Thyroid gland (tissue), 4 donors: ENCODE data around the gene CTNNA2.

Experiments
- POLR2A ChIP-seq, 2 donors: fragments of 450-650 bp; IDR thresholded peaks; one replicate each; pipeline ENCODE4 v1.6.1; 2017; ENCODE audit warnings: antibody characterized with exemption in 2 of 2, mild to moderate bottlenecking in 2 of 2, moderate library complexity in 1 of 2
- TF ChIP-seq, protein P1 (sequence below), 6 experiments: fragments of 200-600 bp in 3 of 6; fragments of 450-650 bp in 3 of 6; sonication (generic) in 3 of 6; IDR thresholded peaks; one replicate each; pipeline ENCODE4 v1.5.1; 2016 to 2019; ENCODE audit warnings: antibody characterized with exemption in 6 of 6, mild to moderate bottlenecking in 2 of 6, inconsistent platforms in 1 of 6, moderate library complexity in 1 of 6

DNA sequence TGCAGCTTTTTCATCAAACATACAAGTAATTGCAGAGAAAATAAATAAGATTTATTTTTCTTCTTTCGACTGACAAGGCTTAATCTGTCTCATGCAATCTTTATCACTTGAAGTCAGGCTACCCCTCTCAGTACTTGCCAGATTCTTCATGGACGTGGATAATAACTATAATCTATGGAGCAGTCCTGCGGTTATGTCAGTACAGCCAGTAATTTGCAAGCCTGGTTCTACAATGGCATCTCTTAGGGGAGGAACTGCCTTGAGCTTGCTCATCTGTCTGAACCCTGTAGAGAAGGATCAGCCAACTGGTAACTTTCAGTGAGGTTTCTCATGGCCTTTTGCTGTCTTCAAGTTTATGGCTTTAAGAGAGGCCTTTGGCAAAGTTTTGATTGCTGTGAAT is 827.2 kb downstream of the CTNNA2 start:
- TF ChIP-seq, protein P1, sequence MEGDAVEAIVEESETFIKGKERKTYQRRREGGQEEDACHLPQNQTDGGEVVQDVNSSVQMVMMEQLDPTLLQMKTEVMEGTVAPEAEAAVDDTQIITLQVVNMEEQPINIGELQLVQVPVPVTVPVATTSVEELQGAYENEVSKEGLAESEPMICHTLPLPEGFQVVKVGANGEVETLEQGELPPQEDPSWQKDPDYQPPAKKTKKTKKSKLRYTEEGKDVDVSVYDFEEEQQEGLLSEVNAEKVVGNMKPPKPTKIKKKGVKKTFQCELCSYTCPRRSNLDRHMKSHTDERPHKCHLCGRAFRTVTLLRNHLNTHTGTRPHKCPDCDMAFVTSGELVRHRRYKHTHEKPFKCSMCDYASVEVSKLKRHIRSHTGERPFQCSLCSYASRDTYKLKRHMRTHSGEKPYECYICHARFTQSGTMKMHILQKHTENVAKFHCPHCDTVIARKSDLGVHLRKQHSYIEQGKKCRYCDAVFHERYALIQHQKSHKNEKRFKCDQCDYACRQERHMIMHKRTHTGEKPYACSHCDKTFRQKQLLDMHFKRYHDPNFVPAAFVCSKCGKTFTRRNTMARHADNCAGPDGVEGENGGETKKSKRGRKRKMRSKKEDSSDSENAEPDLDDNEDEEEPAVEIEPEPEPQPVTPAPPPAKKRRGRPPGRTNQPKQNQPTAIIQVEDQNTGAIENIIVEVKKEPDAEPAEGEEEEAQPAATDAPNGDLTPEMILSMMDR (IDR thresholded peaks at IDR 0.05), result no peak
- TF ChIP-seq POLR2A (IDR thresholded peaks at IDR 0.05), result no peak
